Measurements from ENCODE around the gene SLC6A20.

Gene SLC6A20

GRCh38 chr3:45795882-45796765 lies at the start of gene SLC6A20:
Gene SLC6A20 (minus strand): TSS chr3:45796536. CDS start chr3:45796419, 117 bp downstream.
- H3K4me3 ChIP-seq (ENCODE audit: control insufficient read depth, low read depth, low read length), result peak within 1 kb of the TSS; percentile 1
- DNase-seq (ENCODE audit: low read depth), result no peak

GRCh38 chr3:45844616-45845015 lies 48.3 kb upstream of the SLC6A20 start:
- no peak for DNase-seq (ENCODE audit: low read depth)
- H3K4me3 ChIP-seq (ENCODE audit: control insufficient read depth, low read depth, low read length), result no peak overlapping the region
- no peak for TF ChIP-seq CTCF (conservative IDR thresholded peaks at IDR 0.05; ENCODE audit: control insufficient read depth, insufficient read depth, low read depth, low read length)

More at GRCh38 chr3:45795882-45796765, at the start of gene SLC6A20:
- TF ChIP-seq CTCF (conservative IDR thresholded peaks at IDR 0.05; ENCODE audit: control insufficient read depth, insufficient read depth, low read depth, low read length), result no peak

- TF ChIP-seq CTCF (conservative IDR thresholded peaks at IDR 0.05; ENCODE audit: control insufficient read depth, insufficient read depth, low read depth, low read length), result no peak
- no peak for DNase-seq (ENCODE audit: low read depth)
- no peak overlapping the region for H3K4me3 ChIP-seq (ENCODE audit: control insufficient read depth, low read depth, low read length)
These were observed 46.7 kb upstream of the SLC6A20 start for GRCh38 chr3:45842851-45843625.

GRCh38 chr3:45841757-45842491 lies 45.6 kb upstream of the SLC6A20 start, which contains the start of gene LZTFL1:
Gene LZTFL1 (minus strand): TSS chr3:45842119. CDS start chr3:45841991, 128 bp downstream.
- TF ChIP-seq CTCF (conservative IDR thresholded peaks at IDR 0.05; ENCODE audit: control insufficient read depth, insufficient read depth, low read depth, low read length), result no peak
- H3K4me3 ChIP-seq (ENCODE audit: control insufficient read depth, low read depth, low read length), result peak within 1 kb of the TSS; percentile 75
- peak; percentile 98 for DNase-seq (ENCODE audit: low read depth)

GRCh38 chr3:45841420-45841756 lies 45.1 kb upstream of the SLC6A20 start:
- no peak for TF ChIP-seq CTCF (conservative IDR thresholded peaks at IDR 0.05; ENCODE audit: control insufficient read depth, insufficient read depth, low read depth, low read length)
- peak; percentile 21 for DNase-seq (ENCODE audit: low read depth)
- peak overlapping the region; percentile 75 for H3K4me3 ChIP-seq (ENCODE audit: control insufficient read depth, low read depth, low read length)

GRCh38 chr3:45838466-45838865 lies 42.1 kb upstream of the SLC6A20 start:
- no peak for TF ChIP-seq CTCF (conservative IDR thresholded peaks at IDR 0.05; ENCODE audit: control insufficient read depth, insufficient read depth, low read depth, low read length)

More at GRCh38 chr3:45838466-45838865, 42.1 kb upstream of the SLC6A20 start:
- no peak overlapping the region for H3K4me3 ChIP-seq (ENCODE audit: control insufficient read depth, low read depth, low read length)
- DNase-seq (ENCODE audit: low read depth), result no peak

All from fibroblast of mammary gland (primary cell).